CD4-positive, alpha-beta T cell (primary cell): ENCODE results near the gene ENDOU. TPM values are rescaled to one million over a fixed set of nuclear protein-coding genes. Genes with fewer than 3 reads are reported as not detected.

Experiments
- ATAC-seq: fragments of 200-7000 bp; cut with Tn5 transposase; one replicate; pipeline ENCODE4 v1.10.0; 2022; ENCODE audit warnings: mild to moderate bottlenecking; ENCODE audit not compliant: poor library complexity
- CTCF ChIA-PET: fragments of 350-600 bp; sonication (Branson Sonifier 250); formaldehyde crosslinking; loops from one replicate; lab custom pipeline; 2021; ENCODE audit warnings: antibody characterized with exemption, inconsistent platforms; lab: Charles Lee
- POLR2A ChIA-PET: fragments of 350-600 bp; sonication (Branson Sonifier 250); formaldehyde crosslinking; loops from one replicate; lab custom pipeline; 2021; ENCODE audit warnings: antibody characterized with exemption, inconsistent platforms; lab: Charles Lee
- DNase-seq, 14 experiments: peaks; one replicate each; pipeline ENCODE4 v3.0.0-alpha.2; 2013 to 2020; ENCODE audit warnings: mixed read lengths in 2 of 14
- H3K27ac ChIP-seq, 2 donors: one replicate each; pipeline versions ENCODE4 v1.5.1 to v1.7.0; 2013; ENCODE audit warnings: low read length in 2 of 2, low read depth in 1 of 2, mild to moderate bottlenecking in 1 of 2
- H3K27me3 ChIP-seq, 2 experiments: 1 replicate in 1 of 2; 2 replicates in 1 of 2; pipeline versions ENCODE4 v1.6.1 to v1.7.0; 2013; ENCODE audit warnings: low read length in 2 of 2, control low read depth in 1 of 2, mild to moderate bottlenecking in 1 of 2, moderate library complexity in 1 of 2; ENCODE audit not compliant: insufficient read depth in 2 of 2, control insufficient read depth in 1 of 2
- H3K36me3 ChIP-seq: one replicate; pipeline ENCODE4 v1.6.1; 2013; ENCODE audit warnings: low read length, control low read depth; ENCODE audit not compliant: insufficient read depth
- H3K4me1 ChIP-seq: one replicate; pipeline ENCODE4 v1.6.1; 2013; ENCODE audit warnings: low read length, control low read depth; ENCODE audit not compliant: insufficient read depth
- H3K4me3 ChIP-seq: one replicate; pipeline ENCODE4 v1.5.1; 2013; ENCODE audit warnings: mild to moderate bottlenecking, low read length, moderate library complexity
- H3K9me3 ChIP-seq, 2 experiments: 1 replicate in 1 of 2; 2 replicates in 1 of 2; pipeline versions ENCODE4 v1.6.1 to v1.7.0; 2013; ENCODE audit warnings: low read length in 2 of 2, mild to moderate bottlenecking in 2 of 2, control low read depth in 1 of 2, moderate library complexity in 1 of 2; ENCODE audit not compliant: control insufficient read depth in 1 of 2, insufficient read depth in 1 of 2
- H3K27ac Mint-ChIP-seq: one replicate; pipeline ENCODE4 v1.8.0; 2020; ENCODE audit warnings: mixed read lengths
- H3K27me3 Mint-ChIP-seq: one replicate; pipeline ENCODE4 v1.8.0; 2021; ENCODE audit warnings: mixed read lengths
- H3K36me3 Mint-ChIP-seq: one replicate; pipeline ENCODE4 v1.8.0; 2021; ENCODE audit warnings: low read depth, mixed read lengths
- H3K4me1 Mint-ChIP-seq: one replicate; pipeline ENCODE4 v1.8.0; 2021; ENCODE audit warnings: low read depth, mixed read lengths
- H3K4me3 Mint-ChIP-seq: one replicate; pipeline ENCODE4 v1.8.0; 2020; ENCODE audit warnings: mild to moderate bottlenecking, mixed read lengths
- H3K9me3 Mint-ChIP-seq: one replicate; pipeline ENCODE4 v1.8.0; 2020; ENCODE audit warnings: mixed read lengths
- intact Hi-C, 2 experiments: fragments of 100-400 bp; cut with DNase I in 1 of 2; cut with micrococcal nuclease in 1 of 2; formaldehyde crosslinking; loops; one replicate each; pipeline versions ENCODE4 v1.15.1 to v1.9.0; 2023 to 2025; cut with DNase I, micrococcal nuclease
- total RNA-seq, 174 experiments: library from RNA in 2 of 174; stranded (reverse) in 2 of 174; gene quantifications; one replicate each; pipeline ENCODE4 v1.2.3 and lab custom pipeline; 2021 to 2026
- TF ChIP-seq, protein P1 (sequence below): fragments of 200-600 bp; IDR thresholded peaks from one replicate; pipeline ENCODE4 v1.8.0; 2022; ENCODE audit warnings: antibody characterized with exemption, mild to moderate bottlenecking

ENDOU gene
- total RNA-seq, 2 experiments from 2014 or later, result not detected

DNA sequence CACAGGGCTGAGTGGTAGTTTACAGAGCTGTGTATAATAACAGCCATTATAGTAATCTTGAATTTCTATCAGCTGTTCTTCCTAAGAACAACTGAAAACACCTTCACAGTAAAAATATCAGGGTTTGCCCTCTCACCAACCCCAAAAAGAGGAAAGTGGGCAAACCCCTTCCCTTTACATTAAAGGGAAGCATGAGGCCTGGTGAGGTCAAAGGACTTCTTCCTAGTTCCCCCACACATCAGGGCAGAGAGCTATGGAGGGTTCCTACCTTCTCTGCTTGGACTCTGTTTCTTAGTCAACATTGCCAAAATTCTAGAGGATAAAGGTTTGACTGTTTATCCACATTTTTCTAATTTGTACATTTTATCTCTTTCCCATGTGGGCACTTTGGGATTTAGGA is 15.0 kb downstream of the ENDOU start:
- Mint-ChIP-seq H3K4me3 (no peak overlapping the region), H3K9me3 (no peaks in the 10 kb centered on the region), H3K4me1 (peaks cover 49% of the 10 kb centered on the region), H3K36me3 (peaks cover 10% of the 10 kb centered on the region), H3K27ac (no peak overlapping the region), H3K27me3 (no peaks in the 10 kb centered on the region)
- ChIA-PET CTCF (interaction anchor here (1.0 kb wide), 1 partner anchor 239 kb away, joined by 4 read pairs; no protein-coding TSS in a partner anchor), POLR2A (no interaction called here)
- H3K27me3 ChIP-seq, result no peaks in the 10 kb centered on the region
- peak in 1 of 14 experiments; percentile 26 for DNase-seq
- no peaks in the 10 kb centered on the region for H3K9me3 ChIP-seq
- TF ChIP-seq, protein P1, sequence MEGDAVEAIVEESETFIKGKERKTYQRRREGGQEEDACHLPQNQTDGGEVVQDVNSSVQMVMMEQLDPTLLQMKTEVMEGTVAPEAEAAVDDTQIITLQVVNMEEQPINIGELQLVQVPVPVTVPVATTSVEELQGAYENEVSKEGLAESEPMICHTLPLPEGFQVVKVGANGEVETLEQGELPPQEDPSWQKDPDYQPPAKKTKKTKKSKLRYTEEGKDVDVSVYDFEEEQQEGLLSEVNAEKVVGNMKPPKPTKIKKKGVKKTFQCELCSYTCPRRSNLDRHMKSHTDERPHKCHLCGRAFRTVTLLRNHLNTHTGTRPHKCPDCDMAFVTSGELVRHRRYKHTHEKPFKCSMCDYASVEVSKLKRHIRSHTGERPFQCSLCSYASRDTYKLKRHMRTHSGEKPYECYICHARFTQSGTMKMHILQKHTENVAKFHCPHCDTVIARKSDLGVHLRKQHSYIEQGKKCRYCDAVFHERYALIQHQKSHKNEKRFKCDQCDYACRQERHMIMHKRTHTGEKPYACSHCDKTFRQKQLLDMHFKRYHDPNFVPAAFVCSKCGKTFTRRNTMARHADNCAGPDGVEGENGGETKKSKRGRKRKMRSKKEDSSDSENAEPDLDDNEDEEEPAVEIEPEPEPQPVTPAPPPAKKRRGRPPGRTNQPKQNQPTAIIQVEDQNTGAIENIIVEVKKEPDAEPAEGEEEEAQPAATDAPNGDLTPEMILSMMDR, result no peak
- no peak for ATAC-seq
- H3K36me3 ChIP-seq, result no peaks in the 10 kb centered on the region
- no peak overlapping the region for H3K4me3 ChIP-seq
- H3K27ac ChIP-seq, result no peak overlapping the region
- peaks cover 24% of the 10 kb centered on the region for H3K4me1 ChIP-seq
- intact Hi-C loops, result loop anchor here (10.0 kb wide), 3 partner anchors 645 to 905 kb away; partner anchors contain the start of gene ZNF641 (in 1 of the 2)

DNA sequence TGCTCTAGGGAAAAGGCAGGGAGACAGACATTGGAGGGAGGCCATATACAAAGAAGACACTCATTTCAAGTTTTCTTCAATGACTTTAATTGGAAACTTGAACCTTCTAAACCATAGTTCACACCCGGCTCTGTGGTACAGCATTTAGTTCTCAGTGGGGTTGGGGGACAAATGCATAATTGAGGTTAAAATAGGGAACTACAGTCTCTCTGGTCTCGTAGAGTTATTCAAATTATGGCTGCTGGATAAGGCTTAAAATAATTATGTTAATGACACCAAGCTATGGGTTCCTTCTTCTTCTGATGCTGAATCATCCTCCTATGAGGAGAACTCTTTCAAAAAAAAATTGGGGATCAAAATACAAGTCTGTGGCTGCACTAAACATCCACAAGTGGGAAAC is 15.6 kb downstream of the ENDOU start:
- Mint-ChIP-seq H3K4me3 (no peak overlapping the region), H3K27ac (peak overlapping the region; percentile 94), H3K36me3 (peaks cover 16% of the 10 kb centered on the region), H3K4me1 (peaks cover 50% of the 10 kb centered on the region), H3K9me3 (no peaks in the 10 kb centered on the region), H3K27me3 (no peaks in the 10 kb centered on the region)
- no peaks in the 10 kb centered on the region for H3K9me3 ChIP-seq
- CTCF ChIA-PET, result no interaction called here
- no peaks in the 10 kb centered on the region for H3K36me3 ChIP-seq
- ATAC-seq (no peak), DNase-seq (no peak)
- peaks cover 27% of the 10 kb centered on the region for H3K4me1 ChIP-seq
- POLR2A ChIA-PET, result no interaction called here
- H3K27ac ChIP-seq, result no peak overlapping the region
- TF ChIP-seq, protein P1, result no peak
- H3K27me3 ChIP-seq, result no peaks in the 10 kb centered on the region
- no peak overlapping the region for H3K4me3 ChIP-seq
- intact Hi-C loops, result loop anchor here (5.0 to 10.0 kb wide), 4 partner anchors 645 to 1717 kb away; partner anchors contain the start of genes SCAF11 (in 1 of the 2) and ZNF641 (in 1 of the 2)

DNA sequence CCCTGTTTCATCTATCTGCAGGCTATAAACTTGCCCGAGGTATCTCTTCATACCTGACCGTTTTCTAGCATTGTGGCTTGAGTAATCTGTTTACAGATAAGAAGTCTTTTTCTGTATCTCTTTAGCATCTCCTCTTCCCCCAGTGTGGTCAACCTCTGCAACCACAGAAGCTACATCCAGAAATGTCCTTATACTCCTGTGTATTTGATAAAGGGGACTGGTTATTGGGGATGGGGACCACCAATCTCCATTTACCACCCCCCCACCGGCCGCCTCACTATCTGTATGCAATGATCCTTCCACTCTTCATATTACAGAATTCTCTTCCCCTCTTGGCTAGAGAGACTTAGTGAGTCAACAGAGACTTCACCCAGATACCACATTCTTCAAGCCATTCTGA is 16.1 kb downstream of the ENDOU start:
- Histone ChIP-seq H3K9me3 (no peaks in the 10 kb centered on the region), H3K4me3 (no peak overlapping the region), H3K4me1 (peaks cover 30% of the 10 kb centered on the region), H3K27ac (no peak overlapping the region), H3K27me3 (no peaks in the 10 kb centered on the region), H3K36me3 (no peaks in the 10 kb centered on the region)
- POLR2A ChIA-PET, result no interaction called here
- no peak overlapping the region for H3K4me3 Mint-ChIP-seq
- H3K27me3 Mint-ChIP-seq, result no peaks in the 10 kb centered on the region
- peaks cover 52% of the 10 kb centered on the region for H3K4me1 Mint-ChIP-seq
- intact Hi-C loops, result loop anchor here in 1 of 2 experiments (5.0 kb wide), 1 partner anchor 1717 kb away; the partner anchor contains the start of gene SCAF11
- H3K36me3 Mint-ChIP-seq, result peaks cover 17% of the 10 kb centered on the region
- CTCF ChIA-PET, result no interaction called here
- H3K9me3 Mint-ChIP-seq, result no peaks in the 10 kb centered on the region
- no peak for ATAC-seq
- peak overlapping the region; percentile 94 for H3K27ac Mint-ChIP-seq
- TF ChIP-seq, protein P1, result no peak
- DNase-seq, result no peak
